ENCODE data around the gene TACO1. TPM values are rescaled to one million over a fixed set of nuclear protein-coding genes. Genes with fewer than 3 reads are reported as not detected.

The TACO1 gene
- total and polyA plus RNA-seq, 7 donors: 11.2 to 50.9 (median 19.9) TPM

DNA sequence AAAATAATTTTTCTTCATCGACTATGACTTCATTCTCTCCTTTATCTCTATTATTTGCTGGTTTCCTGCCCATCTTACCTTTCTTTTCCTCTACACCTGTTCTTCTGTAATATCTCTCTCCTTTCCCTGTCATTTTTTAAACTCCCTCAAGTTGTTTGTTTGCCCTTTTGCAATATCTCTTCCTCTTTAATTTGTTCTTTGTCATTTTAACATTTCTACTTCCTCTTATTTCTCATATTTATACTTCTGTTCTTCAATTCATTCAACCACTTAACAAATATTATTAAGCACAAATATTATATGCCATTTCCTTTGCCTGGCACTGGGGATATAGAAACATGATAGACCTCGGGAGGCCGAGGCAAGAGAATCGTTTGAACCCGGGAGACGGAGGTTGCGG lies 44.2 kb downstream of the TACO1 start:
- WGBS, 2 donors: 96% methylated on average over 7 of the region's 7 CpGs
- Histone ChIP-seq H3K36me3 (peaks cover 0 to 34% (median 10%) of the 10 kb centered on the region in 4 donors), H3K4me1 (peaks cover 0 to 38% (median 26%) of the 10 kb centered on the region in 4 donors)

DNA sequence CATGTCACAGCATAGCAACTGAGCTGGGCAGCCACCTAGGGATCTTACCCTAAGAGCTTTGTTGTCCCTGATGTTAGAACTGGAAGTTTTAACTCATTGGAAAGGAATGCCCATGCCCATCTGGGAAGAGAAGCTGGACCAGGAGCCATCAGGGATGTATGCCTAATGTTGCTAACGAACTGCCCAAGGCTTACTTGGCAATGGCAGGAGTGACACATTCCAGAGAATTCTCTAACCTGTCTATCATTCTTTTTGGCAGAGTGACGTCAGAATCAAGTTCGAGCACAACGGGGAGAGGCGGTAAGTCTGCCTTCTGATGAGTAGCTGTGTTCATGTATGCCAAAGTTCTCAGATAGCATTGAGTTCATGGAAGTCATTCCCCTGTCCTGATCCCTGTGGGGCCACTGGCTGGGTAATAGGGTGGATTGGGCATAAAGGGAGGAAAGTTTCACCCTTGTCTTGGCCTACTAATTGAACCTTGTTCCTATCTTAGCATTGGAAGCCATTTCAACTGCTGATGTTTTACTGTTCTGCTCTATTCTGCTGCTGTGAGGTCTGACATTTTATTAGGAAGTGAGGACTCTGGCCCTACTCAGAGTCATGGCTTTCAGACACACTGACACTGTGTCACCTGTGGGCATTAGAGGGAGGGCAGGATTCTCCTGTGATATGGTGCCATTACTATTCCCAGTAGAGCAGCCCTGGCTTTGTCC lies 45.2 kb downstream of the TACO1 start:
- Histone ChIP-seq H3K4me1 (peaks cover 0 to 32% (median 24%) of the 10 kb centered on the region in 4 donors), H3K27ac (peak overlapping the region in 3 of 4 donors; percentile 35 to 55 (median 40)), H3K9me3 (no peaks in the 10 kb centered on the region), H3K4me3 (no peak overlapping the region), H3K36me3 (peaks cover 0 to 34% (median 10%) of the 10 kb centered on the region in 4 donors), H3K27me3 (no peaks in the 10 kb centered on the region)
- TF ChIP-seq POLR2AphosphoS5 (IDR thresholded peaks at IDR 0.05) (no peak), POLR2A (IDR thresholded peaks at IDR 0.05) (no peak), EP300 (IDR thresholded peaks at IDR 0.05) (no peak)
- TF ChIP-seq, protein P1, sequence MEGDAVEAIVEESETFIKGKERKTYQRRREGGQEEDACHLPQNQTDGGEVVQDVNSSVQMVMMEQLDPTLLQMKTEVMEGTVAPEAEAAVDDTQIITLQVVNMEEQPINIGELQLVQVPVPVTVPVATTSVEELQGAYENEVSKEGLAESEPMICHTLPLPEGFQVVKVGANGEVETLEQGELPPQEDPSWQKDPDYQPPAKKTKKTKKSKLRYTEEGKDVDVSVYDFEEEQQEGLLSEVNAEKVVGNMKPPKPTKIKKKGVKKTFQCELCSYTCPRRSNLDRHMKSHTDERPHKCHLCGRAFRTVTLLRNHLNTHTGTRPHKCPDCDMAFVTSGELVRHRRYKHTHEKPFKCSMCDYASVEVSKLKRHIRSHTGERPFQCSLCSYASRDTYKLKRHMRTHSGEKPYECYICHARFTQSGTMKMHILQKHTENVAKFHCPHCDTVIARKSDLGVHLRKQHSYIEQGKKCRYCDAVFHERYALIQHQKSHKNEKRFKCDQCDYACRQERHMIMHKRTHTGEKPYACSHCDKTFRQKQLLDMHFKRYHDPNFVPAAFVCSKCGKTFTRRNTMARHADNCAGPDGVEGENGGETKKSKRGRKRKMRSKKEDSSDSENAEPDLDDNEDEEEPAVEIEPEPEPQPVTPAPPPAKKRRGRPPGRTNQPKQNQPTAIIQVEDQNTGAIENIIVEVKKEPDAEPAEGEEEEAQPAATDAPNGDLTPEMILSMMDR (IDR thresholded peaks at IDR 0.05): no peak
- intact Hi-C loops (cut with DNase I): no loop called here
- WGBS, 2 donors: 97% methylated on average over 5 of the region's 5 CpGs
- no peak for DNase-seq

More for the DNA sequence above, 44.2 kb downstream of the TACO1 start:
- H3K9me3 ChIP-seq: no peaks in the 10 kb centered on the region
- DNase-seq: no peak
- TF ChIP-seq EP300 (IDR thresholded peaks at IDR 0.05) (no peak), POLR2AphosphoS5 (IDR thresholded peaks at IDR 0.05) (no peak), POLR2A (IDR thresholded peaks at IDR 0.05) (no peak)
- TF ChIP-seq, protein P1 (IDR thresholded peaks at IDR 0.05): no peak
- H3K27me3 ChIP-seq: no peaks in the 10 kb centered on the region
- H3K4me3 ChIP-seq: no peak overlapping the region
- H3K27ac ChIP-seq: no peak overlapping the region
- intact Hi-C loops (cut with DNase I): no loop called here

DNA sequence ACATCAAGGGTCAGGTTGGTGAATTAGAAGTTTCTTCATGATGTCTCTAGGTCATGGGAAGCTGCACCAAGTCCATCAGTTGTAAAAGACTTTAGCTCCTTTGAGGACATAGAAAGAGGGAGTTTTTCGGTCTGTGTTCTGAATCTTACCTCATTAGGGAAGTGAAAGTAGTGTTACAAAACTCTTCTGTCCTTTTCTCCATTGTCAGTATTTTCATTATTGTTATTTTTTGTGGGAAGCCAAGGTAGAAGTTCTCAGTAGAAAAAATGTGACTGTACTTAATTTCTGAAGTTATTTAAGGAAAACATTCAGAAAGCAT lies 45.8 kb downstream of the TACO1 start:
- Histone ChIP-seq H3K36me3 (peaks cover 0 to 34% (median 10%) of the 10 kb centered on the region in 4 donors), H3K4me1 (peaks cover 0 to 32% (median 24%) of the 10 kb centered on the region in 4 donors), H3K27me3 (no peaks in the 10 kb centered on the region), H3K27ac (peak overlapping the region in 3 of 4 donors; percentile 40 to 55 (median 51)), H3K9me3 (no peaks in the 10 kb centered on the region), H3K4me3 (no peak overlapping the region)
- WGBS, 2 donors: 67 to 83% methylated on average over 1 of the region's 1 CpG
- DNase-seq: no peak
- TF ChIP-seq, protein P1 (IDR thresholded peaks at IDR 0.05): no peak
- TF ChIP-seq POLR2A (IDR thresholded peaks at IDR 0.05) (no peak), EP300 (IDR thresholded peaks at IDR 0.05) (no peak), POLR2AphosphoS5 (IDR thresholded peaks at IDR 0.05) (no peak)
- intact Hi-C loops (cut with DNase I): no loop called here

DNA sequence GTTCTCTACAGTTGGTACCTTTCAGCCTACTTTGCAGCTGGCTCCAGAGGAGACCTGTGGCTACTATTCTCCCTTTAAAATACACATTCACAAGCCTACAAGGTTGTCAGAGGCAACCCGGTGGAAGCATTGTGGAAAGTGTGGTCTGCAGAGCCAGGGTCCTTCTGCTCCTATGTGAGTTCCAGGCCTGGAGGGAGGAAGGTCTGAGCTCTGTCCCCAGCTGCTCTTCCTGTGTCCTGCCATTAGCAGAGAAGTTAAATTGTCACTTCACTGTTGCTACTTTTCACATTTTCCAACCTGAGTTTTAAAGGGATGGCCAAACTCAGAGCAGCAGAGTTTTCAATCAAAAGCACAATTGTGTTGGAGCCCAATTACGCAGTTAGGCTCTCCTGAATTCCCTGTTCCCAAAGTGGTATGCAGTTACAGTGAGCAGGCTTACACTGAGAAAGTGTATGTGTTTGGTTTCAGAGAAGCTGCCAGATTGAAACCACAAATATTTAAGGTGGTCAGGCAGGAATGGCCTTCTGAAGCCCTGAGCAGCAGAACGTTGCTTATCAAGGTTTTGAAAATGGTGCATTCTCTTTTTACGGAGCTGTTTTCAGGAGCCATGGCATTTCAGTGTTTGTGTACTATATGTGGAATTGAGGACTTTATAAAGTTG lies 46.5 kb downstream of the TACO1 start:
- intact Hi-C loops (cut with DNase I): no loop called here
- DNase-seq: no peak
- H3K9me3 ChIP-seq: no peaks in the 10 kb centered on the region
- H3K4me3 ChIP-seq: no peak overlapping the region
- no peaks in the 10 kb centered on the region for H3K27me3 ChIP-seq
- TF ChIP-seq POLR2A (IDR thresholded peaks at IDR 0.05): no peak
- TF ChIP-seq, protein P1 (IDR thresholded peaks at IDR 0.05): no peak
- TF ChIP-seq EP300 (IDR thresholded peaks at IDR 0.05): no peak
- no peak for TF ChIP-seq POLR2AphosphoS5 (IDR thresholded peaks at IDR 0.05)
- WGBS, 2 donors: 86 to 88% methylated on average over 4 of the region's 4 CpGs
- H3K4me1 ChIP-seq: peaks cover 0 to 32% (median 26%) of the 10 kb centered on the region in 4 donors
- H3K36me3 ChIP-seq: peaks cover 0 to 34% (median 10%) of the 10 kb centered on the region in 4 donors
- peak overlapping the region in 3 of 4 donors; percentile 7 to 55 (median 51) for H3K27ac ChIP-seq

Measured in sigmoid colon (tissue), 7 donors.